DMS153 treated with DMSO at 0.1 percent for 48 hours (cell line): Measurements from ENCODE around the gene RASA3.
"Not testable (repeated sequence)": the region's sequence is repeated elsewhere in the genome, so short reads cannot be mapped to it uniquely, and the experiment has no call there.

Source experiments
- DNase-seq: peaks from one replicate; lab custom pipeline; 2025; ENCODE audit not compliant: unreplicated experiment; lab: John Stamatoyannopoulos, UW

The RASA3 gene

GRCh38 chr13:114157869-114158495 is 25.6 kb upstream of the RASA3 start:
- no peak for DNase-seq

- no peak for DNase-seq
Measured at GRCh38 chr13:114155926-114156883, 23.8 kb upstream of the RASA3 start.

- no peak for DNase-seq
Measured at GRCh38 chr13:114155320-114155719, 22.9 kb upstream of the RASA3 start.

- no peak for DNase-seq
Measured at GRCh38 chr13:114154476-114154875, 22.1 kb upstream of the RASA3 start.

- no peak for DNase-seq
Measured at GRCh38 chr13:114153485-114154080, 21.2 kb upstream of the RASA3 start.

- no peak for DNase-seq
Measured at GRCh38 chr13:114152831-114153371, 20.5 kb upstream of the RASA3 start.

GRCh38 chr13:114152285-114152645 is 19.8 kb upstream of the RASA3 start:
- no peak for DNase-seq

- peak; percentile 58 for DNase-seq
Measured at GRCh38 chr13:114151565-114152284, 19.3 kb upstream of the RASA3 start.

GRCh38 chr13:114151031-114151430 is 18.6 kb upstream of the RASA3 start:
- no peak for DNase-seq

- peak; percentile 72 for DNase-seq
Measured at GRCh38 chr13:114149774-114150740, 17.6 kb upstream of the RASA3 start.

- DNase-seq, result not testable (repeated sequence)
Measured at GRCh38 chr13:114148886-114149285, 16.5 kb upstream of the RASA3 start.

- DNase-seq, result no peak
Measured at GRCh38 chr13:114148521-114148855, 16.1 kb upstream of the RASA3 start.

- no peak for DNase-seq
Measured at GRCh38 chr13:114147803-114148520, 15.5 kb upstream of the RASA3 start.

GRCh38 chr13:114146629-114147028 is 14.2 kb upstream of the RASA3 start:
- DNase-seq, result no peak

GRCh38 chr13:114146173-114146572 is 13.8 kb upstream of the RASA3 start:
- DNase-seq, result no peak

- DNase-seq, result no peak
Measured at GRCh38 chr13:114145722-114146121, 13.3 kb upstream of the RASA3 start.

GRCh38 chr13:114145256-114145655 is 12.8 kb upstream of the RASA3 start:
- no peak for DNase-seq

GRCh38 chr13:114144606-114145244 is 12.3 kb upstream of the RASA3 start:
- no peak for DNase-seq
